Upper lobe of left lung (tissue), 6 donors: ENCODE results near the gene DNMT3A. TPM values are rescaled to one million over a fixed set of nuclear protein-coding genes. Genes with fewer than 3 reads are reported as not detected.
A peak's percentile ranks its signal among the peaks of the same experiment; 100 is the strongest.

ENCODE experiments used
- ATAC-seq, 2 donors: fragments of 200-7000 bp; cut with Tn5 transposase; one replicate each; pipeline ENCODE4 v1.9.1; 2022; ENCODE audit warnings: mild to moderate bottlenecking in 2 of 2, moderate library complexity in 2 of 2; ENCODE audit not compliant: low FRiP score in 2 of 2
- DNase-seq, 2 donors: peaks; one replicate each; pipeline ENCODE4 v3.0.0-alpha.2; 2019 to 2020
- H3K27ac ChIP-seq, 4 donors: fragments of 200-600 bp; sonication (generic); one replicate each; pipeline ENCODE4 v1.5.1; 2016 to 2019
- H3K27me3 ChIP-seq, 4 donors: fragments of 200-600 bp; sonication (generic); one replicate each; pipeline ENCODE4 v1.5.1; 2017 to 2019
- H3K36me3 ChIP-seq, 4 donors: fragments of 200-600 bp; sonication (generic); one replicate each; pipeline ENCODE4 v1.5.1; 2016 to 2019
- H3K4me1 ChIP-seq, 4 donors: fragments of 200-600 bp; sonication (generic); one replicate each; pipeline ENCODE4 v1.5.1; 2018 to 2019
- H3K4me3 ChIP-seq, 4 donors: fragments of 200-600 bp; sonication (generic); one replicate each; pipeline ENCODE4 v1.5.1; 2017 to 2019; ENCODE audit warnings: mild to moderate bottlenecking in 2 of 4, moderate library complexity in 1 of 4
- H3K9me3 ChIP-seq, 4 donors: fragments of 200-600 bp; sonication (generic); one replicate each; pipeline ENCODE4 v1.5.1; 2018 to 2019
- CTCF ChIP-seq, 6 experiments: fragments of 450-650 bp in 4 of 6; fragments of 200-600 bp in 2 of 6; sonication (generic) in 2 of 6; IDR thresholded peaks; one replicate each; pipeline ENCODE4 v1.5.1; 2016 to 2019; ENCODE audit warnings: antibody characterized with exemption in 6 of 6
- EP300 ChIP-seq, 4 donors: sonication (generic); formaldehyde crosslinking; IDR thresholded peaks; one replicate each; pipeline ENCODE4 v1.5.1; 2017; ENCODE audit warnings: antibody characterized with exemption in 4 of 4, control low read depth in 2 of 4
- POLR2A ChIP-seq, 4 donors: fragments of 450-650 bp; IDR thresholded peaks; one replicate each; pipeline ENCODE4 v1.5.1; 2016 to 2017; ENCODE audit warnings: antibody characterized with exemption in 4 of 4, mild to moderate bottlenecking in 2 of 4
- POLR2AphosphoS5 ChIP-seq, 2 donors: sonication (generic); formaldehyde crosslinking; IDR thresholded peaks; one replicate each; pipeline ENCODE4 v1.5.1; 2017; ENCODE audit warnings: antibody characterized with exemption in 2 of 2
- WGBS, 2 donors: methylation state at CpG; one replicate each; pipeline ENCODE4 v1.1.5; 2017 to 2018; 5-methylcytosine and 5-hydroxymethylcytosine counted together
- total RNA-seq, 6 donors: library from RNA; depleted of rRNA in 4 of 6; stranded (reverse); fragments of >200 nt in 4 of 6; gene quantifications; one replicate each; pipeline versions ENCODE4 v1.1.0 to v1.2.1, GENCODE V29; 2016 to 2021
- donor health status: DM: no; HTN: no; CAD: no; lungs with moderate emphysema.
- donor health status: DM: no; HTN: yes; CAD: no; lungs with severe emphysema.

The DNMT3A gene
- total RNA-seq, 6 donors from 2014 or later = 7.8 to 49.2 (median 30.4) TPM

- DNase-seq (no peak), ATAC-seq (no peak)
- TF ChIP-seq EP300 (IDR thresholded peaks at IDR 0.05) (no peak), POLR2AphosphoS5 (IDR thresholded peaks at IDR 0.05) (no peak), CTCF (IDR thresholded peaks at IDR 0.05) (no peak), POLR2A (IDR thresholded peaks at IDR 0.05) (no peak)
- H3K27ac ChIP-seq = no peak overlapping the region
- H3K9me3 ChIP-seq = no peaks in the 10 kb centered on the region
- no peaks in the 10 kb centered on the region for H3K27me3 ChIP-seq
- no peak overlapping the region for H3K4me3 ChIP-seq
- peaks cover 2 to 8% (median 4%) of the 10 kb centered on the region in 4 donors for H3K4me1 ChIP-seq
- no peaks in the 10 kb centered on the region for H3K36me3 ChIP-seq
- WGBS, 2 donors = 87 to 88% methylated on average over 21 to 27 of the region's 27 CpGs
Observed at GRCh38 chr2:25371253-25372241, 29.8 kb upstream of the DNMT3A start.

GRCh38 chr2:25369876-25370275, 28.2 kb upstream of the DNMT3A start:
- Histone ChIP-seq H3K27ac (no peak overlapping the region), H3K4me1 (peaks cover 0 to 4% (median 0%) of the 10 kb centered on the region in 4 donors), H3K36me3 (no peaks in the 10 kb centered on the region), H3K4me3 (no peak overlapping the region), H3K9me3 (no peaks in the 10 kb centered on the region), H3K27me3 (no peaks in the 10 kb centered on the region)
- WGBS, 2 donors = 73 to 75% methylated on average over 5 of the region's 5 CpGs
- TF ChIP-seq POLR2A (IDR thresholded peaks at IDR 0.05) (no peak), POLR2AphosphoS5 (IDR thresholded peaks at IDR 0.05) (no peak), CTCF (IDR thresholded peaks at IDR 0.05) (no peak), EP300 (IDR thresholded peaks at IDR 0.05) (no peak)
- ATAC-seq = no peak
- DNase-seq = no peak

- Histone ChIP-seq H3K27me3 (no peaks in the 10 kb centered on the region), H3K36me3 (no peaks in the 10 kb centered on the region), H3K4me3 (no peak overlapping the region), H3K9me3 (no peaks in the 10 kb centered on the region), H3K27ac (no peak overlapping the region), H3K4me1 (peaks cover 0 to 4% (median 0%) of the 10 kb centered on the region in 4 donors)
- DNase-seq (no peak), ATAC-seq (no peak)
- 60 to 67% methylated on average over 4 of the region's 4 CpGs for WGBS, 2 donors
- no peak for TF ChIP-seq POLR2AphosphoS5 (IDR thresholded peaks at IDR 0.05)
- TF ChIP-seq POLR2A (IDR thresholded peaks at IDR 0.05) = no peak
Observed at GRCh38 chr2:25369439-25369838, 27.7 kb upstream of the DNMT3A start.

- Histone ChIP-seq H3K27ac (no peak overlapping the region), H3K4me1 (peaks cover 0 to 4% (median 0%) of the 10 kb centered on the region in 4 donors), H3K4me3 (no peak overlapping the region), H3K36me3 (no peaks in the 10 kb centered on the region), H3K9me3 (no peaks in the 10 kb centered on the region), H3K27me3 (no peaks in the 10 kb centered on the region)
- DNase-seq (no peak), ATAC-seq (peak in 1 of 2 donors; percentile 51)
- TF ChIP-seq POLR2A (IDR thresholded peaks at IDR 0.05) (no peak), CTCF (IDR thresholded peaks at IDR 0.05) (no peak), POLR2AphosphoS5 (IDR thresholded peaks at IDR 0.05) (no peak), EP300 (IDR thresholded peaks at IDR 0.05) (no peak)
- WGBS, 2 donors = 83 to 85% methylated on average over 4 of the region's 4 CpGs
Observed at GRCh38 chr2:25368660-25369059, 26.9 kb upstream of the DNMT3A start.

- no peak for ATAC-seq
Observed at GRCh38 chr2:25367296-25367695, 25.6 kb upstream of the DNMT3A start.

More at GRCh38 chr2:25367296-25367695, 25.6 kb upstream of the DNMT3A start:
- Histone ChIP-seq H3K4me3 (no peak overlapping the region), H3K36me3 (no peaks in the 10 kb centered on the region), H3K4me1 (peaks cover 0 to 6% (median 4%) of the 10 kb centered on the region in 4 donors), H3K27me3 (no peaks in the 10 kb centered on the region), H3K9me3 (no peaks in the 10 kb centered on the region), H3K27ac (no peak overlapping the region)
- TF ChIP-seq POLR2AphosphoS5 (IDR thresholded peaks at IDR 0.05) = no peak
- no peak for TF ChIP-seq CTCF (IDR thresholded peaks at IDR 0.05)
- no peak for TF ChIP-seq EP300 (IDR thresholded peaks at IDR 0.05)
- no peak for TF ChIP-seq POLR2A (IDR thresholded peaks at IDR 0.05)
- no peak for DNase-seq
- 86 to 90% methylated on average over 6 to 9 of the region's 9 CpGs for WGBS, 2 donors
